Measurements from ENCODE around the gene ZDHHC19.

The ZDHHC19 gene

GRCh38 chr3:196216681-196217211 lies 5.5 kb upstream of the ZDHHC19 start:
- Histone ChIP-seq H3K23ac (ENCODE audit: low read depth, low read length, poor library complexity) (peak overlapping the region; percentile 25), H2AFZ (ENCODE audit: low read length) (peak overlapping the region; percentile 66), H2BK12ac (ENCODE audit: low read length) (no peak overlapping the region), H3K27me3 (ENCODE audit: control insufficient read depth in 3 of 3, insufficient read depth in 3 of 3, low read depth in 1 of 3, low read length in 3 of 3) (peaks cover 0 to 8% (median 0%) of the 10 kb centered on the region in 3 experiments), H3K4ac (ENCODE audit: low read length) (no peak overlapping the region), H3K9ac (ENCODE audit: low read depth, low read length, poor library complexity) (no peak overlapping the region), H2AK5ac (ENCODE audit: low read depth, low read length) (no peak overlapping the region), H3K27ac (replicated peaks; ENCODE audit: low read length) (no peak overlapping the region), H4K8ac (ENCODE audit: low read depth, low read length) (no peak overlapping the region), H3K4me2 (ENCODE audit: insufficient read depth, low read length, poor library complexity, severe bottlenecking) (peak overlapping the region; percentile 4), H3K9me3 (replicated peaks in 1 of 2; ENCODE audit: control insufficient read depth in 2 of 2, insufficient read depth in 1 of 2, low read depth in 1 of 2, low read length in 2 of 2) (no peaks in the 10 kb centered on the region), H2BK120ac (ENCODE audit: low read depth, low read length) (no peak overlapping the region), H3K18ac (ENCODE audit: low read length) (peak overlapping the region; percentile 59), H4K91ac (ENCODE audit: low read depth, low read length, poor library complexity) (peak overlapping the region; percentile 25), H3K14ac (ENCODE audit: low read length) (peak overlapping the region; percentile 64), H3K36me3 (replicated peaks in 1 of 2; ENCODE audit: control insufficient read depth in 2 of 2, insufficient read depth in 2 of 2, low read length in 2 of 2) (no peaks in the 10 kb centered on the region), H2BK5ac (ENCODE audit: low read length) (peak overlapping the region; percentile 44), H3K79me1 (ENCODE audit: low read depth, low read length) (no peaks in the 10 kb centered on the region), H3K4me3 (ENCODE audit: low read length in 2 of 2) (no peak overlapping the region), H2BK15ac (ENCODE audit: low read length) (peak overlapping the region; percentile 73), H3K4me1 (ENCODE audit: control insufficient read depth in 2 of 2, insufficient read depth in 1 of 2, low read depth in 1 of 2, low read length in 2 of 2) (peaks cover 11 to 25% of the 10 kb centered on the region in 2 donors)
- no peak for DNase-seq (ENCODE audit: low spot score)
- no CpG with 5 or more reads among the region's 25 CpGs for WGBS, 2 donors (ENCODE audit: extremely low coverage in 2 of 2, insufficient read length in 2 of 2, insufficient replicate concordance in 1 of 2)

- Histone ChIP-seq H3K27ac (replicated peaks; ENCODE audit: low read length) (no peak within 1 kb of the TSS), H2AFZ (ENCODE audit: low read length) (peak within 1 kb of the TSS; percentile 66), H3K23ac (ENCODE audit: low read depth, low read length, poor library complexity) (peak within 1 kb of the TSS; percentile 25), H3K4me1 (ENCODE audit: control insufficient read depth in 2 of 2, insufficient read depth in 1 of 2, low read depth in 1 of 2, low read length in 2 of 2) (peaks cover 11 to 25% of the 10 kb centered on the region in 2 donors), H3K4me3 (ENCODE audit: low read length in 2 of 2) (no peak within 1 kb of the TSS), H3K9me3 (replicated peaks in 1 of 2; ENCODE audit: control insufficient read depth in 2 of 2, insufficient read depth in 1 of 2, low read depth in 1 of 2, low read length in 2 of 2) (no peaks in the 10 kb centered on the region), H2BK12ac (ENCODE audit: low read length) (no peak within 1 kb of the TSS), H2BK15ac (ENCODE audit: low read length) (peak within 1 kb of the TSS; percentile 73), H2AK5ac (ENCODE audit: low read depth, low read length) (peak within 1 kb of the TSS; percentile 5), H3K4ac (ENCODE audit: low read length) (no peak within 1 kb of the TSS), H4K91ac (ENCODE audit: low read depth, low read length, poor library complexity) (peak within 1 kb of the TSS; percentile 25), H2BK5ac (ENCODE audit: low read length) (peak within 1 kb of the TSS; percentile 44), H3K18ac (ENCODE audit: low read length) (peak within 1 kb of the TSS; percentile 59), H3K79me1 (ENCODE audit: low read depth, low read length) (no peaks in the 10 kb centered on the region), H3K27me3 (ENCODE audit: control insufficient read depth in 3 of 3, insufficient read depth in 3 of 3, low read depth in 1 of 3, low read length in 3 of 3) (peaks cover 0 to 8% (median 0%) of the 10 kb centered on the region in 3 experiments), H3K14ac (ENCODE audit: low read length) (peak within 1 kb of the TSS; percentile 64), H3K36me3 (replicated peaks in 1 of 2; ENCODE audit: control insufficient read depth in 2 of 2, insufficient read depth in 2 of 2, low read length in 2 of 2) (no peaks in the 10 kb centered on the region), H2BK120ac (ENCODE audit: low read depth, low read length) (no peak within 1 kb of the TSS), H3K9ac (ENCODE audit: low read depth, low read length, poor library complexity) (no peak within 1 kb of the TSS), H4K8ac (ENCODE audit: low read depth, low read length) (no peak within 1 kb of the TSS), H3K4me2 (ENCODE audit: insufficient read depth, low read length, poor library complexity, severe bottlenecking) (peak within 1 kb of the TSS; percentile 4)
- no peak for DNase-seq (ENCODE audit: low spot score)
- WGBS, 2 donors (ENCODE audit: extremely low coverage in 2 of 2, insufficient read length in 2 of 2, insufficient replicate concordance in 1 of 2) = no CpG with 5 or more reads among the region's 15 CpGs
These were observed 4.9 kb upstream of the ZDHHC19 start, which contains the start of gene SLC51A for GRCh38 chr3:196216089-196216564. Gene SLC51A, plus strand, starts transcription at chr3:196216534. Its CDS starts 179 bp downstream, at chr3:196216713.

- Histone ChIP-seq H2AFZ (ENCODE audit: low read length) (no peak overlapping the region), H2BK15ac (ENCODE audit: low read length) (no peak overlapping the region), H2AK5ac (ENCODE audit: low read depth, low read length) (no peak overlapping the region), H2BK120ac (ENCODE audit: low read depth, low read length) (no peak overlapping the region), H3K4me3 (ENCODE audit: low read length in 2 of 2) (no peak overlapping the region), H3K23ac (ENCODE audit: low read depth, low read length, poor library complexity) (no peak overlapping the region), H2BK5ac (ENCODE audit: low read length) (no peak overlapping the region), H3K9ac (ENCODE audit: low read depth, low read length, poor library complexity) (no peak overlapping the region), H3K4ac (ENCODE audit: low read length) (no peak overlapping the region), H4K91ac (ENCODE audit: low read depth, low read length, poor library complexity) (no peak overlapping the region), H3K14ac (ENCODE audit: low read length) (no peak overlapping the region), H3K18ac (ENCODE audit: low read length) (peak overlapping the region; percentile 27), H3K9me3 (replicated peaks in 1 of 2; ENCODE audit: control insufficient read depth in 2 of 2, insufficient read depth in 1 of 2, low read depth in 1 of 2, low read length in 2 of 2) (no peaks in the 10 kb centered on the region), H3K4me2 (ENCODE audit: insufficient read depth, low read length, poor library complexity, severe bottlenecking) (no peak overlapping the region), H3K27me3 (ENCODE audit: control insufficient read depth in 3 of 3, insufficient read depth in 3 of 3, low read depth in 1 of 3, low read length in 3 of 3) (peaks cover 0 to 8% (median 2%) of the 10 kb centered on the region in 3 experiments), H4K8ac (ENCODE audit: low read depth, low read length) (no peak overlapping the region), H3K36me3 (replicated peaks in 1 of 2; ENCODE audit: control insufficient read depth in 2 of 2, insufficient read depth in 2 of 2, low read length in 2 of 2) (no peaks in the 10 kb centered on the region), H3K4me1 (ENCODE audit: control insufficient read depth in 2 of 2, insufficient read depth in 1 of 2, low read depth in 1 of 2, low read length in 2 of 2) (peaks cover 11 to 25% of the 10 kb centered on the region in 2 donors), H3K79me1 (ENCODE audit: low read depth, low read length) (no peaks in the 10 kb centered on the region), H2BK12ac (ENCODE audit: low read length) (no peak overlapping the region), H3K27ac (replicated peaks; ENCODE audit: low read length) (no peak overlapping the region)
- DNase-seq (ENCODE audit: low spot score) = no peak
- no CpG with 5 or more reads among the region's 10 CpGs for WGBS, 2 donors (ENCODE audit: extremely low coverage in 2 of 2, insufficient read length in 2 of 2, insufficient replicate concordance in 1 of 2)
These were observed 4.4 kb upstream of the ZDHHC19 start for GRCh38 chr3:196215493-196216020.

GRCh38 chr3:196214783-196215441 lies 3.7 kb upstream of the ZDHHC19 start:
- H3K27ac ChIP-seq (replicated peaks; ENCODE audit: low read length) = no peak overlapping the region
- H2AK5ac ChIP-seq (ENCODE audit: low read depth, low read length) = no peak overlapping the region
- no peak overlapping the region for H3K4ac ChIP-seq (ENCODE audit: low read length)
- no CpG with 5 or more reads among the region's 16 CpGs for WGBS, 2 donors (ENCODE audit: extremely low coverage in 2 of 2, insufficient read length in 2 of 2, insufficient replicate concordance in 1 of 2)
- H3K36me3 ChIP-seq (replicated peaks in 1 of 2; ENCODE audit: control insufficient read depth in 2 of 2, insufficient read depth in 2 of 2, low read length in 2 of 2) = no peaks in the 10 kb centered on the region
- peaks cover 11 to 23% of the 10 kb centered on the region in 2 donors for H3K4me1 ChIP-seq (ENCODE audit: control insufficient read depth in 2 of 2, insufficient read depth in 1 of 2, low read depth in 1 of 2, low read length in 2 of 2)
- H2BK15ac ChIP-seq (ENCODE audit: low read length) = no peak overlapping the region
- DNase-seq (ENCODE audit: low spot score) = no peak
- H3K9me3 ChIP-seq (replicated peaks in 1 of 2; ENCODE audit: control insufficient read depth in 2 of 2, insufficient read depth in 1 of 2, low read depth in 1 of 2, low read length in 2 of 2) = no peaks in the 10 kb centered on the region
- H2BK12ac ChIP-seq (ENCODE audit: low read length) = no peak overlapping the region
- no peak overlapping the region for H3K14ac ChIP-seq (ENCODE audit: low read length)
- H3K9ac ChIP-seq (ENCODE audit: low read depth, low read length, poor library complexity) = no peak overlapping the region
- no peak overlapping the region for H3K4me2 ChIP-seq (ENCODE audit: insufficient read depth, low read length, poor library complexity, severe bottlenecking)
- H4K91ac ChIP-seq (ENCODE audit: low read depth, low read length, poor library complexity) = no peak overlapping the region
- no peak overlapping the region for H3K23ac ChIP-seq (ENCODE audit: low read depth, low read length, poor library complexity)
- peak overlapping the region; percentile 27 for H3K18ac ChIP-seq (ENCODE audit: low read length)
- H2BK120ac ChIP-seq (ENCODE audit: low read depth, low read length) = no peak overlapping the region
- H2BK5ac ChIP-seq (ENCODE audit: low read length) = no peak overlapping the region
- peaks cover 0 to 8% (median 2%) of the 10 kb centered on the region in 3 experiments for H3K27me3 ChIP-seq (ENCODE audit: control insufficient read depth in 3 of 3, insufficient read depth in 3 of 3, low read depth in 1 of 3, low read length in 3 of 3)
- H2AFZ ChIP-seq (ENCODE audit: low read length) = no peak overlapping the region
- H3K79me1 ChIP-seq (ENCODE audit: low read depth, low read length) = no peaks in the 10 kb centered on the region
- no peak overlapping the region for H3K4me3 ChIP-seq (ENCODE audit: low read length in 2 of 2)
- H4K8ac ChIP-seq (ENCODE audit: low read depth, low read length) = no peak overlapping the region

All from neuronal stem cell (in vitro differentiated cells).